Fibroblast of skin of scalp (primary cell): Measurements from ENCODE around the gene GCH1.
A peak's percentile ranks its signal among the peaks of the same experiment; 100 is the strongest.

Experiments used
- DNase-seq: peaks from one replicate; pipeline ENCODE4 v3.0.0-alpha.2; 2013

The GCH1 gene

DNA sequence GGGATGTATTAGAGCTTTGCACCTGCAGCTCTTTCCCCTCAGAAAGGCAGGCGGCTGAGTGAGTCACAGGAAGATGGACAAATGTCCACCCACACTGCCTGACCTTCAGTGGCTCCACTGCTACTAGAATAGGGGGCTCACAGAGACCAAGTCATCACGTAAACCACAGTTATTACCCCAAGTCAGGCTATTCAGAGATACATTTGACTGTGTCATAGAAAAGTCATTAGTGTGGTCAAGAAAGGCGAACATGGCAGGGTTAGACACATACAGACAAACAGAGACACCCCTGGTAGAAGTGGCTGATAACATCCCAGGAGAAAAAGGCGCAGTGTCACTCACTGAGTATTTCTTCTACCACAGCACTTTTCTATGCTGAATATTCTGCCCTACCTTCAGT, 36.0 kb downstream of the GCH1 start:
- no peak for DNase-seq

DNA sequence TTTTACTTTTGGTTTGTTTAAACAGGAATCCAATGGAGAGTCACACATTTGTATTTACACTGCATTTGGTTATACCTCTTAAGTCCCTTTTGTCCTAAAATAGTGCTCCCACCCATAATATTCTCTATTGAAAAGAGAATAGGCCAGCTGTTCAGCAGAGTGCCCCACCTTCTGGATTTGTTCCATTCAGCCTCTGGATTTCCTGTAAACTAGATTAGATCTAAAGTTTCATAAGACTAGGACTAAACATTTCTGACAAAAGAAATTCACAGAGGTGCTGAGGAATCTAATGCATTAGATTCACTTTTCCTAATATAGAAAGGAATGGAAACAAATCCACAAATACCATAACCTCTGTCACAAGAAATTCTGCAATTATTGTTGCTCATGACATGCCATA, 38.1 kb downstream of the GCH1 start:
- peak; percentile 30 for DNase-seq

DNA sequence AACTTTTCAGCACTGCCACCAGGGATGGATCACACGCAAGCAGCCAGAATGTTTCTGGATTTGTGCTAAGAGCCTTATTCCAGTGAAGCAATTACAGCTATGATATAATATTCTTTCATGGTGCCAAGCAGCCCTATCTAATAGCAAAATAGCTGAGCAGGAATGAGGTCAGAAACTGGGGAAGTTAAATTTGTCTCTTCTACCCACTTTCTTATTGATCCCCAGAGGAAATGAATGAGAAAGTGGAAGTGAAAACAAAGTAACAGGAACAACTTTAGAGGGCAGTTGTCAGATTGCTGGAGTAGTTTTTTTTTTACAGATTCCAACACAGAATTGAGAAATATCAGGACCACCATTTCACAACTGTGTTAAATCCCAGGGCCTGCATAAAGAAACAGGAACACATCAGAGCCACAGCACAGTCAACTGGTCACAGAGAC, 44.8 kb downstream of the GCH1 start:
- DNase-seq: no peak

DNA sequence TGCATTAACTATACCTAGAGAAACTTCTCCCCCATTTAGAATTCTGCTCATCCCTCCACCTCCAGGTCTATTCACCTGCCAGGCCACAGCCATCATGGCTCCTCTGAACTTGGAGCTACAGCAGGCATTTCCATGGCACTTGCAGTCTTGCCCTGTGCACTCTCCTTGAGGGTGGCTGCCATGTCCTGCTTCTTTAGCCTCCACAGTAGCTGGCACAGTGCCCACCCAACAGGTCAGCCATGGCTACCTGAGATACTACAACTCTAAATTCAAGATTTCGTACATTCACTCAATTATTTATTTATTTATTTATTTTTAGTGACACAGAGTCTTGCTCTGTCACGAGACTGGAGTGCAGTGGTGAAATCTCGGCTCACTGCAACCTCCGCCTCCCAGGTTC, 46.5 kb downstream of the GCH1 start:
- DNase-seq: no peak

DNA sequence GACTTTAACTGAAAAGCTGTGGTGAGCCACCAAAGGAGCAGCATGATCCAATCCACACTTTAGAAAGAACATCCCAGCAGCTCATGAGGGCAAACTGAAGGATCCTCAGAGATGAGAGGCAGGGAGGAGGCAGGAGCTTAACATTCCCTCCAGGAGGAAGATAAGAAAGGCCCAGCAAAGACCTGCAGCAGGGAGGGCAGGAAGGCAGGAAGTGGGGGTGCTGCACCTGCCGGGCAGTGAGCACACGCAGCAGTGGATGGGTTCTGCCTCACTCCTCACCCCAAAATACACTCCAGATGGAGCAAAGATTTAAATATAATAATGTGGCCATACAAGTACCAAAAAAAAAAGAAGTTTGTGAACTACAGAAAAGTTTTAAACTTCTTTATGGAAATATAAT, 48.4 kb downstream of the GCH1 start:
- DNase-seq: no peak

DNA sequence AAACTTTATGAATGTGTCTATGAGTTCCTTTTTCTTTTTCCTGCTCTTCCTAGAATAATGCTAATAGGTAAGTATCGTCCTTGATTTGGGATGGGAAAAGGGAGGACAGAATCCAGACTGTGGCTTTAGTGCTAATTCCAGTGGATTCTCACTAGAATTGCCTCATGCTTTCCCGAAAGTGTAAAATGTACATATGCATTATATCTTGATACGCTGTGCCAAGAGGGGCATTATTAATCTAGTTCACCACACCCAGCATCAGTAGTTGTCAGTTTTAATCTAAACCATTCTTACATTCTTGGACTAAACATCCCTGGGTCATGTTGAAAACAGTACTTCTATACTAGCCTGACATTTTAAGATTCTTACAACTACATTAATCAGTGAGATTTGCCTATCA, 49.3 kb downstream of the GCH1 start:
- no peak for DNase-seq

DNA sequence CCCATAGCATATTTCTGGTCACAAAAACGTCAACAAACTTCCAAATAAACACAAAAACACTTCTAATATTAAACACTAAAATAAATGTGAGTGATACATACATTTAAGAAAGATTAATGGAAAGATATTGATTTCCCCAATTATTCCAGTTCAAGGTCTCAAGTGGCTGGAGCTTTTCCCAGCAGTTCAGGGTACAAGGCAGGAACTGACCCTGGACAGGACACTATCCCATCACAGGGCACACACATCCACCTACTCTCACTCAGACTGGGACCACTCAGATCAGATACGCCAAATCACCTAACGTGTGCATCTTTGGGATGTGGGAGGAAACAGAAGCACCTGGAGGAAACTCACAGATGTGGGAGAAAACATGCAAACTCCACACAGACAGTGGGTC, 50.4 kb downstream of the GCH1 start:
- DNase-seq: no peak

DNA sequence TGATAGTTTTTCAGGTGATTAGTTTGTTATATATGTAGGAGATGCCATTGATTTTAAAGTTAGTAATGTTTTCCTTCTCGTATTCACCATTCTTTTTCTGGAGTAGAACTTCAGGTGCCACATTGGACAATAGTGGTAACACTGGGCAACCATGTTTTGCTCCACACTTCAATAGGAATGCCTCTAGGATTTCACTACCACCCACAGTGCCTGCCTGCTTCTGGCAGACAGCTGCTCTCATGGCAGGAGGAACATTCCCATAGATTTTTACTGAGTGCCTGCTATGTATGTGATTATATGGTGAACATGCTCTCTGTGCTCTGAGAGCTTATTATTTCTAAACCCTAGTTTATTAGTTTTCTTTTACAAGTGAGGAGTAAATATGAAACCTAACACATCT, 53.7 kb downstream of the GCH1 start:
- DNase-seq: no peak

DNA sequence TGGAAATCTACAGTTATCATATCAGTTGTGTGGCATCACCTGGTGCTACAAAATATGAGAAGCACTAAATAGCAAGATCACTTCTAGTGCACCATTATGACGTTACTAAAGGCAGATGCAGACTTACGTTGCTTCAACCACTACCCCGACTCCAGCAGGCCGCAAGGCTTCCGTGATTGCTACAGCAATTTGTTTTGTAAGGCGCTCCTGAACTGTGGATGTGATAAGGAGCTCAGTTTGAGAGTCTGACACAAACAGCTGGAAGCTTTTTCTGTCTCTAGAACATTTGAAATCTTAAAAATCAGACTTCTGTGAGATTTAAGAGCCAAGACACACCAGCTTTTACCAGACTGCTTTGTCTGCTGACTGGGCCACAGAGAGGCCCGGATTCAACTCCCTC, 57.0 kb downstream of the GCH1 start:
- no peak for DNase-seq

DNA sequence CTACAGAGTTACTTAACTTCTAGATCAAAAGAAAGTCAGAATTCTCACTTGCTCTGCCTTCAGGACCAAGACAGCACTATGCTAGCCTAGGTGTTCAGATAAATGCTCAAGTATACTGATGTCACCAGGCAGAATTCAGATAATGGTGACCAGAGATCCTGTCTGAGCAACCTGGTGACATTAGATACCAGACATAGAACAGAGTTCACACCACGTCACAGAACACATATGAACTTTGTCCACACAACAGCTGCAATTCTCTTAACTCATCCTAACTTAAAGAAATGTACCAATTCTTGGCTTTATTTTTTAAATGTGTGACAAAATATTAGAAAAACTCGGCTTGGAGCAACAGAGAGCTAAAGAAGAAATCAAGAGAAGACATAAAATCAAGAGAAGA, 58.1 kb downstream of the GCH1 start:
- no peak for DNase-seq

DNA sequence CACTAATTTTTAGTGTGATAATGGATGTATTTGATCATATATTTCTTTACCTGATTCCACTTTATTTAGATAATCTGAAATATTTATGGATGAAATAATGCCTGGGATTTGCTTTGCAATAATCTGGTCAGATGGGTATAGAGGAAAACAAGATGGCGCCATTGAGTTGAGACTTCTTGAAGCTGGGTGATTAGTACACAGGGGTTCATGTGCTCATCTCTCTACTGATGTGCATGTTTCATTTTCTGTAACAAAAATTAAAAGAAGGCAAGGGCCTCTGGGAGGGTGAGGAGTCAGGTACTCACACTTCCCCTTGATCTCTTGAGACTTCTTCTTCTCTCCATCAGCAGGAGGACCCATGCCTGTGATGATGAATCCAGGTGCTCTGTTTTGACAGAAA, 61.8 kb downstream of the GCH1 start:
- no peak for DNase-seq

DNA sequence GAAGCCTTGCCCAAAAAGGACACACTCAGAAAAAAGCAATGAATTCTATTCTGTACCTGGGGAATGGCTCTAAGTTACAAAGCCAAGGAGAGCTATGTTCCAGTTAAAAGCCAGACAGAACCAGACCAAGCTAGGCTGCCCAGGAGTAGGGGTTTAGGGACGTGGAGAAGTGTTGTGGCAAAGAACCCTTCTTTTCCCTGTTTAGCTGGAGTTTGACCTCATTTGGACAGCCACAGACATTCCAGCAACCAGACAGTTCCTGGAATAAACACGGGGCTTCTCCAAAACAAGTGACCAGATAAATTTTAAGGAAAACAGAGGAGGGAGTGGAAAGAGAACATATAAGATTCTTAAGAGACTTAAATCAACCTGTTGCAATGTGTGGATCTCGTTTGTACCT, 62.3 kb downstream of the GCH1 start:
- DNase-seq: no peak

DNA sequence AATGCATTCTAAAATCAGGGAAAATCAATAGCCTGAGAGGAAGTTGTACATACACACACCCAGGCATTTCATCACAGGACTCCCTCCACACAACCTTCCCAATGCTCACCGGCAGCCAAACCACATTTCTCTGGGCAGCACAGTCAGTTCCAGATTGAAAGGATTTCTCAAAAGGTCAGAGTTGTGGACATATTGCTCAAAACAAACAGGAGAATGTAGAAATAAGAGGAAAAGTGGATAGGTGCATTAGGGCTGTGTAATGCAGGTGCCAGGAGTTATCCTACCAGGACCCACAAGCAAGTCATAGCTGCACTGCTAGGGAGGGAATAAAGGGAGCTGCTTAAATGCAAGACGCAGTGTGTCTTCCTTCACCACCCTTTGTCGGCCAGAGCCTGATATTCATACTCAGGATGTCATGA, 62.9 kb downstream of the GCH1 start:
- no peak for DNase-seq

DNA sequence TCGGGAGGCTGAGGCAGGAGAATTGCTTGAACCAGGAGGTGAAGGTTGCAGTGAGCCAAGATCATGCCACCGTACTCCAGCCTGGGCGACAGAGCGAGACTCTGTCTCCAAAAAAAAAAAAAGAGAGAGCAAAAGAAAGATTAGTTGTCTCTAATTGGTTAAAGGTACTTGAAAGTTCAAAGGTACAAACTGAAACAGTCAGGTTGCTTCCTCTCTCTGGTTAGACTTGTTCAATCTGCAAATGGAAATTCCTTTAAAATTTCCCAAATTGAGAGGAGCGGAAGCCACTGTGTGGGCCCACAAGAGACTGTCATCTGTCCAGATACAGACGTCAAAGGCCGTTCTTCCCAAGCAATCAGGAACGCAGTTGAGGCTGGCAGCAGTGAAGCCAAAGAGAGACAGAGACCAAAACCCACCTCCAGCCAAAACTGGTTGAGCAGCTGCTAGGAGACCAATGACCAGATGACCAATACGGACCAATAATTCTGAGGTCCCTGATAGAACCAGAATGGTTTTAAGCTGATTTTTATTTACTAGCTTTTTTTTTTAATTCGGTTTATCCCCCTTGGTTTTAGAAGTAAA, 63.6 kb downstream of the GCH1 start:
- no peak for DNase-seq

DNA sequence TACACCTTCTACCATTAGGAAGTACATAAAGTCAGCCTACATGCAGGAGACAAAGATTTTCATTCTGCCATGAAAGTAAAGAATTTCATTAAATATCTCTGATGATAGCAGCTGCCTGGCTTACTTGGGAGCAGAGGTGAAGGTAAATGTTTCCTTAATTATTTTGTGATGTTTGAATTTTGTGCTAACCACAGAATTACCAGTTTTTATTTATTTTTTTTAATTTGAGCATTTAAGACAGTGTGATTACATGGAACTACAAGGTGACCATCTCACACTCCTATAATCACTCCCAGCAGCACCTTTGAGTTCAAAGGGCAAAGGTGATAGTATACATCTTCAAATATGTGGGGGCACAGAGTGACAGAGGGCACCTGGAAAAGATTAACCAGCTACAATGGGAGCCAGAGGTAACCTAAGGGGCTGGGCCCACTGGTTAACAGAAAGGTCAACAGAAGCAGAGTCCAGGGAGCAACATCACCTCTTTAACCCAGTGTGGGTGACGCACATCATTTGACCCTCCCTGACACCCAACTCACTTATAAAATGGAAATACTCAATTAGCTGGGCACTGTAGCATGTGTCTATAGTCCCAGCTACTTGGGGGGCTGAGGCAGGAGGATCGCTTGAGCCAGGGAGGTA, 65.0 kb downstream of the GCH1 start:
- DNase-seq: no peak

DNA sequence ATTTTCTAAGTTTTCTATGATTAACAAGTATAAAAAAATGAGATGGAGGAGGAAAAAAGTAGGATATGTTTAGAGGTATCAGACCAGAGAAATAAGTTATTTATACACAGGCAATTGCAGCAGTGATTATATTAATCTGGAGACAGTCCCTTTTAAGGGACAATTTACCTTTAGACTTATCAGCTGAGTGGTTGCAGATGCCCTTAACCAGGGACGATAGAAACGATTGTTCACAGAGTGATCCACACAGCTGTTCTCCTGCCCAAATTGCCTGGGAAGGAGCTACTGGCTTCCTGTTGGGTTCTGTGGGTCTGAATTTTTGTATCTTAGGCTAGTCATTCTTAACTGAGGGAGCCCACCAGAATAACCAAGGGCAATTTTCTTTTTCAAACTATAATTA, 66.4 kb downstream of the GCH1 start:
- DNase-seq: no peak

DNA sequence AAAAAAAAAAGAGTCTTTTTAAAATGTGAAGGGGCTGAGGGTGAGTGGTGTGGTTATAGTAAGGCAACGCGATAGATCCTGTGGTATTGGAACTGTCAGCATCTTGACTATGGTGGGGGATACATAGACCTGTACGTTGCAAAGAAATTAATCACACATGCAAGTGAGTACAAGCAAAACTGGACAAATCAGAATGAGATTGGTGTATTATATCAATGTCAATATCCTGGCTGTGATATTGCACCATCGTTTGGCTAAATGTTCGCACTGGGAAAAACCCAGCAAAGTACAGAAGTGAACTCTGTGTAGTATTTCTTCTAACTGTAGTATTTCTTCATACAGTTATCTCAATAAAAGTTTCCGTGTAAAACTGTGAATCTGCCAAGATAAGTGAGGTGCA, 67.9 kb downstream of the GCH1 start:
- DNase-seq: no peak

DNA sequence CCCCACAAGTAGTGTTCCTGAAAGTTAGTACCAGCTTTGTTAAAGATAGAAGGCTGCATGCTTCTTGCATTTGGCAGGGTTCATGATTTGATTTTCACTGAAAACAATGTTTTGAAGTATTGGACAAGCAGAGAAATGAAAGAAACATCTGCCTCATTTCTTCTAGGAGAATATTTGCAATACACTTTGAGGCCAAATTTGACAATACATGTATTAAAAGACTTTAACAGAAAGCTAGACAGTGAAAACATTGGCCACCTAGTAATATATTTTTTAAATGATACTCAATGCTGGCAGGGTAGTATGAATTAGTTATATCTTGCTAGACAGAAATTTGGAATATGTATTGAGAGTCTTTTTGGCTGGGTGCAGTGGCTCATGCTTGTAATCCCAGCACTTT, 68.5 kb downstream of the GCH1 start:
- no peak for DNase-seq

DNA sequence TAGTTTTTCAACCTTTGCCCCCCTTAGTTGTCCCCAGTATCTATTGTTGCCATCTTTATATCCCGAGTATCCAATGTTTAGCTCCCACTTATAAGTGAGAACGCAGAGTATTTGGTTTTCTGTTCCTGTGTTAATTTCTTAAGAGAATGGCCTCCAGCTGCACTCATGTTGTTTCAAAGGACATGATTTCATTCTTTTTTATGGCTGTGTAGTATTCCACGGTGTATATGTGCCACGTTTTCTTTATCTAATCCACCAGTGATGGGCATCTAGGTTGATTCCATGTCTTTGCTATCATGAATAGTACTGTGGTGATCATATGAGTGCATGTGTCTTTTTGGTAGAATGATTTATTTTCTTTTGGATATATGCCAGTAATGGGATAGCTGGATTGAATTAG, 72.0 kb downstream of the GCH1 start:
- DNase-seq: no peak

DNA sequence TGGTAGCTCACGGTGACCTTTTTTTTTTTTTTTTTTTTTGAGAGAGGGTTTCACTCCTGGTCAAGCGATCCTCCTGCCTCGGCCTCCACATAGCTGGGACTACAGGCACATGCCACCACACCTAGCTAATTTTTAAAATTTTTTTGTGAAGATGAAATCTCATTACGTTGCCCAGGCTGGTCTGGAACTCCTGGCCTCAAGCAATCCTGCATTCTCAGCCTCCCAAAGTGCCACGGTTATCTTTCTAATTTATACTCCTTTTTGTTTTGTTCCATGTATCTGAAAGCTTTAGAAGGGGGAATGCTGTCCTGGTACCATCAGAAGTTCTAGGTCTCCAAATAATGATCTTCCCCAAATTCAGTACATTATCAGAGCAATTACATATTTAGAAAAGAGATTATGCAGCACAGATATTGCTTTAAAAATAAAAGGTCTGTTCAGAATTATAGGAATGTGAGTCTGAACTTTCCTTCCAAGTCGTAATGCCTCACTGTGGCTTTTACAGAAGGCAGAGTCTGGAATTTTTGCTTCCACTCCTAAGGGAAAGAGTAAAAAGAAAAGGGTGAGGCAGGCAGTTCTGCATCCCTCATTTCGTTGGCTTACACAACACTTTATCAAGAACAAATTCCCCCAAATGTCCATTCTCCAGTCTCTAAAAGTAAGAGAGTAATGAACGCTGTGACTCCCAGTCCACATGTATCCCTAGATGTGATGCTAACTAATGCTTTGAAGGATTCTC, 73.0 kb downstream of the GCH1 start:
- DNase-seq: no peak

DNA sequence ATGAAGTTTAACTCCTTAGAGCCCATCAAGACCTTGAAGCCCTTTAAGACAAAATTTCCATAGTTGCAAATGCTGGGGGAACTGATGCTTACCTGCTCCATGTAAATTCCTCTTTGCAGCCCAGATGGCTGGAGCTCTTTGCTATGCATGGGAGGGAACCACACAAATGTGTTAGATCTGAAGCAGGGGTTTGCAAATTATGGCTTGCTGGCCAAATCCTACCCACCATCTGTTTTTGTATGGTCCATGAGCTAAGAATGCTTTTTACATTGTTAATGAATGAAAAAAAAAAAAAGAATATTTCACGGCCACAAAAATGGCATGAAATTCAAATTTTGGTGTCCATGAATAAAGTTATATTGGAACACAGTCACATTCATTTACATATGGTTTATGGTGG, 74.6 kb downstream of the GCH1 start:
- DNase-seq: no peak

DNA sequence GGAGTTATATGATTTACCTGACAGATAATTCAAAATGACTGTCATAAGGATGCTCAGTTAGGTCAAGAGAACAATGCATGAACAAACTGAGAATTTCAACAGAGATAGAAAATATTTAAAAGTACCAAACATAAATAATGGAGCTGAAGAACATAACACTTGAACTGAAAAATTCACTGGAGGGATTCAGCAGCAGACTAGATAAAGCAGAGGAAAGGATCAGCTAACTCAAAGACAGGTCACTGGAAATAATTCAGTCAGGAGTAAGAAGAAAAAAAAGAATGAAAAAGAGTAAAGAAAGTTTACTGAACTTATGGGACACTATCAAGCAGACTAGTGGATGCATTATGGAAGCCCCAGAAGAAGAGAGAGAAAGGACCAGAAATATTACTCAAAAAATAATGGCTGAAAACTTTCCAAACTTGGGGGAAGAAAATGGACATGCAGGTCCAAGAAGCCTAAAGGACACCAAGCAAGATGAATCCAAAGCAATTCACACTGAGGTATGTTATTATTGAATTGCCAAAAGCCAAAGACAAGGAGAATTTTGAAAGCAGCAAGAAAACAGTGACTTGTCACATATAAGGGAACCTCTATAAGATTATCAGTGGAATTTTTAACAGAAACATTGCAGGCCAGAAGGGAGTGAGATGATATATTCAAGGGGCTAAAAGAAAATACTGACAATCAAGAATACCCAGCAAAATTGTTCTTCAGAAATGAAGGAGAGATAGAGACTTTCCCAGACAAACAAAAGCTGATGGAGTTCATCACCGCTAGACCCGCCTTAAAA, 78.7 kb downstream of the GCH1 start:
- no peak for DNase-seq

DNA sequence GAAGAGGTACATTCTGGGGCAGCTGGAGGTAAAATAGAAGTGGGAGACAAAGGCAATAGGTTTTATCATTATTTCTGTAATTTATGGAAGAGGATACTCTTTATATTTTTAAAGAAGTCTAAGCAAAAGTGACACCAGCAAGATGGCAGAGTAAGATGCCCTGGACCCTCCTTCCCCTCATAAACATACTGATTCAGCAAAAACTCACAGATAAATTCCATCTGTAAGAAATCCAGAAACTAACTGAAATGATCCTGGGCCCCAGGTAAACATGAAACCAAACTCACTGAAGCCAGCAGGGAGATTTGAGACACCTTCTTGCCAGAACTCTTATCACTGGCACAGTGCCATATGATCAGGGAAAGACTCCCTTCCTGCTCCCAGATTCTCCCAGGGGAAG, 79.9 kb downstream of the GCH1 start:
- no peak for DNase-seq
